PC-3 (cell line): ENCODE measurements around the gene POLR2E. TPM values are rescaled to one million over a fixed set of nuclear protein-coding genes. Genes with fewer than 3 reads are reported as not detected.

Experiments
- ATAC-seq: fragments of 200-7000 bp; cut with Tn5 transposase; 2 replicates; pipeline ENCODE4 v1.9.1; 2020; ENCODE audit warnings: mild to moderate bottlenecking, moderate library complexity
- BruUV-seq: library from RNA; stranded (reverse); fragments of 400-500 nt; replicated peaks from 2 replicates; lab custom pipeline; 2021; lab: Mats Ljungman, UMichigan
- CTCF ChIA-PET: fragments of 300-600 bp; sonication (Branson Sonifier 250); formaldehyde crosslinking; loops from one replicate; lab custom pipeline; 2022; ENCODE audit warnings: antibody characterized with exemption; lab: Charles Lee
- POLR2A ChIA-PET: fragments of 300-600 bp; sonication (Branson Sonifier 250); formaldehyde crosslinking; loops from one replicate; lab custom pipeline; 2022; ENCODE audit warnings: antibody characterized with exemption; ENCODE audit not compliant: unreplicated experiment; lab: Charles Lee
- DNase-seq: peaks from one replicate; pipeline ENCODE4 v3.0.0-alpha.2; 2015
- H2AFZ ChIP-seq: fragments of 300-600 bp; sonication (generic); 2 replicates; pipeline ENCODE4 v1.6.0; 2016; ENCODE audit warnings: antibody characterized with exemption, low read length
- H3F3A ChIP-seq: fragments of 300-600 bp; sonication (generic); one replicate; pipeline ENCODE4 v1.6.0; 2017; ENCODE audit warnings: antibody characterized with exemption, low read length, control low read depth, mild to moderate bottlenecking; ENCODE audit not compliant: unreplicated experiment
- H3K27ac ChIP-seq: fragments of 300-600 bp; sonication (generic); 2 replicates; pipeline ENCODE4 v1.5.1; 2016; ENCODE audit warnings: mild to moderate bottlenecking, low read length
- H3K27me3 ChIP-seq: fragments of 300-600 bp; sonication (generic); 2 replicates; pipeline ENCODE4 v1.6.1; 2016; ENCODE audit warnings: low read length, mixed read lengths
- H3K36me3 ChIP-seq: fragments of 300-600 bp; sonication (generic); 2 replicates; pipeline ENCODE4 v1.6.1; 2016; ENCODE audit warnings: low read depth, mixed run types, low read length, mixed read lengths
- H3K4me1 ChIP-seq: fragments of 300-600 bp; sonication (generic); 2 replicates; pipeline ENCODE4 v1.5.1; 2016; ENCODE audit warnings: low read length; ENCODE audit not compliant: insufficient read depth
- H3K4me2 ChIP-seq: fragments of 300-600 bp; sonication (generic); 2 replicates; pipeline ENCODE4 v1.6.0; 2016; ENCODE audit warnings: low read length
- H3K4me3 ChIP-seq: fragments of 300-600 bp; sonication (generic); 2 replicates; pipeline ENCODE4 v1.5.1; 2016; ENCODE audit warnings: mild to moderate bottlenecking, low read length, mixed read lengths
- H3K79me2 ChIP-seq: fragments of 300-600 bp; sonication (generic); 2 replicates; pipeline ENCODE4 v1.6.1; 2017; ENCODE audit warnings: low read length, mixed read lengths
- H3K9ac ChIP-seq: fragments of 300-600 bp; sonication (generic); 2 replicates; pipeline ENCODE4 v1.6.0; 2016; ENCODE audit warnings: mild to moderate bottlenecking, low read length
- H3K9me2 ChIP-seq: fragments of 300-600 bp; sonication (generic); replicated peaks from 2 replicates; pipeline ENCODE4 v1.6.1; 2016; ENCODE audit warnings: mixed run types, low read length, mixed read lengths
- H3K9me3 ChIP-seq: fragments of 300-600 bp; sonication (generic); 2 replicates; pipeline ENCODE4 v1.6.1; 2016; ENCODE audit warnings: low read length, mixed read lengths
- H4K20me1 ChIP-seq: fragments of 300-600 bp; sonication (generic); 2 replicates; pipeline ENCODE4 v1.6.1; 2016; ENCODE audit warnings: low read length, mixed read lengths
- EZH2 ChIP-seq: fragments of 300-600 bp; sonication (generic); IDR thresholded peaks from one replicate; pipeline ENCODE4 v1.6.1; 2017; ENCODE audit warnings: antibody characterized with exemption, mild to moderate bottlenecking, low read length; ENCODE audit not compliant: unreplicated experiment
- EZH2phosphoT487 ChIP-seq: fragments of 300-600 bp; sonication (generic); IDR thresholded peaks from 2 replicates; pipeline ENCODE4 v1.6.1; 2018; ENCODE audit warnings: mild to moderate bottlenecking, antibody characterized with exemption, low read length, borderline replicate concordance
- intact Hi-C: fragments of 100-400 bp; cut with micrococcal nuclease; formaldehyde crosslinking; loops from 2 replicates; pipeline ENCODE4 v1.9.0; 2023
- total RNA-seq: library from RNA; depleted of rRNA; stranded (reverse); fragments of >200 nt; gene quantifications from 2 replicates; pipeline ENCODE4 v1.2.3, GENCODE V29; 2014
- TF ChIP-seq, protein P1 (sequence below): fragments of 300-600 bp; sonication (generic); conservative IDR thresholded peaks from 2 replicates; pipeline ENCODE4 v1.5.1; 2017; ENCODE audit warnings: antibody characterized with exemption, low read depth, mild to moderate bottlenecking, low read length

POLR2E gene
- total RNA-seq, 1 experiment from 2014 or later: 375 TPM

DNA sequence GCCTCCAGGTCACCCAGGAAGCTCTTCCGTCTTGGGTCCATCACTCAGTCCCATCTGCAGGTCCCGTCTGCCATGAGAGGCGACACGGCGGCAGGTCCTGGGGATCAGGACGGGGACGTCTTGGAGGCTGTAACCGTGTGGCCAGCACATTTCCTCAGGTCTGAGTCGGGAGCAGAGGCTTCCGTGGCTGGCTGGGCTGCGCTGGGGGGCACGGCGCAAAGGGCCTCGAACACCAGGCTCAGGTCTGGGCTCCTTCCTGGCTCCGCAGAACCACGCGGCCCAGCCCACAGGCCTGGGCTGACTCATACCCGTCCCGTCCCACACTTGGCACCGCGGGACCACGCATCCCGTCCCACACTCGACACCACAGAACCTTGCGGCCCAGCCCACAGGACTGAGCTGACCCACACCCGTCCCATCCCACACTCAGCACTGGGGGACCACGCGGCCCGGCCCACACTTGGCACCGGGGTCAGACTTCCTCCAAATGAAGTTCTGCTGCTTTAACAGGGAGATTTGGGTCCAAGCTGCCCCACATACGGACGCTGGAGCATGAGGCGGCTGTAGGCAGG lies 48.7 kb upstream of the POLR2E start:
- 0 out of 2 replicates have a peak, but pooled peaks cover 12% of the 10 kb centered on the region for H3K79me2 ChIP-seq
- H3K36me3 ChIP-seq: peaks cover 15% of the 10 kb centered on the region
- ATAC-seq (no peak), DNase-seq (no peak)
- no peaks in the 10 kb centered on the region for H3K27me3 ChIP-seq
- POLR2A ChIA-PET: no interaction called here
- no peaks in the 10 kb centered on the region for H3F3A ChIP-seq
- no peaks in the 10 kb centered on the region for H3K4me1 ChIP-seq
- H3K9me3 ChIP-seq: no peaks in the 10 kb centered on the region
- H3K9ac ChIP-seq: no peak overlapping the region
- no peak overlapping the region for H3K4me2 ChIP-seq
- BruUV-seq: no TSS peak
- no peak overlapping the region for H3K4me3 ChIP-seq
- no peaks in the 10 kb centered on the region for H4K20me1 ChIP-seq
- TF ChIP-seq, protein P1, sequence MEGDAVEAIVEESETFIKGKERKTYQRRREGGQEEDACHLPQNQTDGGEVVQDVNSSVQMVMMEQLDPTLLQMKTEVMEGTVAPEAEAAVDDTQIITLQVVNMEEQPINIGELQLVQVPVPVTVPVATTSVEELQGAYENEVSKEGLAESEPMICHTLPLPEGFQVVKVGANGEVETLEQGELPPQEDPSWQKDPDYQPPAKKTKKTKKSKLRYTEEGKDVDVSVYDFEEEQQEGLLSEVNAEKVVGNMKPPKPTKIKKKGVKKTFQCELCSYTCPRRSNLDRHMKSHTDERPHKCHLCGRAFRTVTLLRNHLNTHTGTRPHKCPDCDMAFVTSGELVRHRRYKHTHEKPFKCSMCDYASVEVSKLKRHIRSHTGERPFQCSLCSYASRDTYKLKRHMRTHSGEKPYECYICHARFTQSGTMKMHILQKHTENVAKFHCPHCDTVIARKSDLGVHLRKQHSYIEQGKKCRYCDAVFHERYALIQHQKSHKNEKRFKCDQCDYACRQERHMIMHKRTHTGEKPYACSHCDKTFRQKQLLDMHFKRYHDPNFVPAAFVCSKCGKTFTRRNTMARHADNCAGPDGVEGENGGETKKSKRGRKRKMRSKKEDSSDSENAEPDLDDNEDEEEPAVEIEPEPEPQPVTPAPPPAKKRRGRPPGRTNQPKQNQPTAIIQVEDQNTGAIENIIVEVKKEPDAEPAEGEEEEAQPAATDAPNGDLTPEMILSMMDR: no peak
- TF ChIP-seq EZH2phosphoT487: no peak
- no peak for TF ChIP-seq EZH2
- H2AFZ ChIP-seq: no peak overlapping the region
- intact Hi-C loops: no loop called here
- CTCF ChIA-PET: no interaction called here
- H3K27ac ChIP-seq: no peak overlapping the region
- no peaks in the 10 kb centered on the region for H3K9me2 ChIP-seq

- Histone ChIP-seq H3K4me1 (no peaks in the 10 kb centered on the region), H3K4me3 (no peak overlapping the region), H3K9me2 (no peaks in the 10 kb centered on the region), H3K4me2 (no peak overlapping the region), H3F3A (no peaks in the 10 kb centered on the region), H3K9ac (no peak overlapping the region), H3K27me3 (no peaks in the 10 kb centered on the region), H3K9me3 (no peaks in the 10 kb centered on the region), H3K79me2 (peaks cover 12% of the 10 kb centered on the region; the same call in 1 of the 2 replicates), H2AFZ (no peak overlapping the region), H3K27ac (no peak overlapping the region), H4K20me1 (no peaks in the 10 kb centered on the region), H3K36me3 (peaks cover 12% of the 10 kb centered on the region)
- POLR2A ChIA-PET: no interaction called here
- no TSS peak for BruUV-seq
- intact Hi-C loops: no loop called here
- CTCF ChIA-PET: no interaction called here
- no peak for TF ChIP-seq EZH2
- TF ChIP-seq, protein P1: no peak
- no peak for TF ChIP-seq EZH2phosphoT487
- DNase-seq (no peak), ATAC-seq (no peak)
Measured at GRCh38 chr19:1141944-1142343, 46.8 kb upstream of the POLR2E start.

- ATAC-seq (no peak), DNase-seq (no peak)
- Histone ChIP-seq H2AFZ (no peak overlapping the region), H3F3A (no peaks in the 10 kb centered on the region), H3K27me3 (no peaks in the 10 kb centered on the region), H4K20me1 (no peaks in the 10 kb centered on the region), H3K4me2 (no peak overlapping the region), H3K9me3 (no peaks in the 10 kb centered on the region), H3K9ac (no peak overlapping the region), H3K4me1 (no peaks in the 10 kb centered on the region), H3K9me2 (no peaks in the 10 kb centered on the region), H3K27ac (no peak overlapping the region), H3K36me3 (peaks cover 10% of the 10 kb centered on the region), H3K79me2 (peaks cover 27% of the 10 kb centered on the region), H3K4me3 (no peak overlapping the region)
- BruUV-seq: no TSS peak
- intact Hi-C loops: no loop called here
- ChIA-PET POLR2A (no interaction called here), CTCF (interaction anchor here (0.7 kb wide), 1 partner anchor 26 kb away, joined by 5 read pairs; no protein-coding TSS in a partner anchor)
- no peak for TF ChIP-seq EZH2phosphoT487
Measured at GRCh38 chr19:1140272-1141027, 45.3 kb upstream of the POLR2E start.
